HG03196 (cell line): Measurements from ENCODE around the gene CHD6.

Experiments used
- ATAC-seq: cut with Tn5 transposase; IDR thresholded peaks from one replicate; pipeline ENCODE4 v1.9.1; 2021; ENCODE audit not compliant: unreplicated experiment

CHD6 gene

DNA sequence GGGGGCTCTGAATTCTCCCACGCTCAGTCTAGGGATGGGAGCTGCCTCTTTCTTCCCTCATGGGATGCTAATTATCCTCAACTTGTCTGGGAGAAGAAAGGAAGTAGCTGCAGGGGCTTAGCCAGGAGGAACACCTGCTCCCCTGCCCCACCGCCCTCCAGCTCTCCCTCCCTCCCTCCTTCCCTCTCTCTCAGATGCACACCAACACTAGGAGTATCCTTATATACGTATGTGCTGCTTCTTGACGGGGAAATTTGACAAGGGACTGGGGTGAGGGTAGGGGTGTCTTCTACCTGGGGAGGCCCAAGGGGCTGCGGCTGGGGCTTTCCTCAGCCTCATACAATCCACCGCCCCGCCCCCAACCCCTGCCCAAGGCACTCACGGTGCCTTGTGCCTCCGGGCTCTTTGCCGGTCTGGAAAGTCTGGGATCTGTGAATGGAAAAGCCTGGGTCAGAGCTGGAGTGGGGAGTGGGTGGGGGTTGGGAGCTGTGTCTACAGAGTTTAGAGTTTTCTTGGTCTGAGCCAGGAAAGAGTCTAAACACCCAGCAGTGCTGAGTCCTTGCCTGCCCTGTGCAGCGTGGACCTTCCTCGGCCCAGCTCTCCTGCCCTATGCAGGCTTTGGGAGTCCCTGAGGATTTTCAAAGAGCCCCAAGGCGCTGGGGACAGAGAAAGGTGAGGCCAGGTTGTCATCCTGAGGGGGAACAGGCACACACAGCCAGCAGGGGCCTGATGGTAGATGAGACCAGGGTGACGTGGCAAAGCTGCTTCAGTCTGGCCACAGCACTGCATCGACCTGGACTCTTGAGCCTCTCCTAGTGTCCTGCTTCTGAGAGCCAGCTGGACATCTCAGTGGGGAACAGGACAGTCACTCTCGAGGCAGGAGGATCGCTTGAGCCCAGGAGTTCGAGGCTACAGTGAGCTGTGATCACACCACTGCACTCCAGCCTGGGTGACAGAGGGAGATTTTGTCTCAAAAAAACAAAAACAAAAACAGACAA is 222.2 kb downstream of the CHD6 start:
- no peak for ATAC-seq

DNA sequence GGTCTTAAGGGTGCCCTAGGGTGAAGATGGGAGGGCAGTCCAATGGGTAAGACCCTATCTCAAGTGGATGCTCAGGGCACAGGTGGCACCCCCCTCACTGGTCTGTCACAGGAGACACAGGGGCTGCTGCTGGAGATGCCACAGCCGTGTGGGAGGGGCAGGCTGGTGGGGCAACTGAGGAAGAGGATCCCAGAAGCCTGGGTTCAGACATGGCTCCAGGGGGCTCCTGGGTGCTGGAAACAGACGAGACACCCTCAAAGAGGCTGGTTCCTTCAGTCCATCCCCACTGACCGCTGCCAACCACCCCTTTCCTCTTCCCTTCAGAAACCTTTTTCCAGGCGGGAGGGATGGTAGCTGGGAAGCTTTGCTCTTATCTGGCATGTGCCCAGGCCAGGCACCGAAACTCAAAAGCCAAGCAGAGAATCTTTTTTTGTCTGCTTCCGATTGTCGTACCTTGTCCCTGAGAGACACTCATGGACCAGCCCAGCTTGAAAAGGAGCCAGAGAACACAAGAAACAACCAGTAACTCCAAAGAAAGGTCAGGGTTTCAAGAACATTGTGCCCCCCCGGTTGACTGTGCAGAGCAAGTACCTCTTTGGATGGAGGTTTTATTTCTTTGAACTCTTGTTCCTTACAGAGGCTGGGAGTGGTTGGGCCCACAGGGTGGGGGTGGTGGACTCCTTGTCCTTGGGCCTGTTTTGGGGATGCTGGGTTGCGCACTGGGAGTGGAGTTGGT is 223.1 kb downstream of the CHD6 start:
- ATAC-seq: no peak

DNA sequence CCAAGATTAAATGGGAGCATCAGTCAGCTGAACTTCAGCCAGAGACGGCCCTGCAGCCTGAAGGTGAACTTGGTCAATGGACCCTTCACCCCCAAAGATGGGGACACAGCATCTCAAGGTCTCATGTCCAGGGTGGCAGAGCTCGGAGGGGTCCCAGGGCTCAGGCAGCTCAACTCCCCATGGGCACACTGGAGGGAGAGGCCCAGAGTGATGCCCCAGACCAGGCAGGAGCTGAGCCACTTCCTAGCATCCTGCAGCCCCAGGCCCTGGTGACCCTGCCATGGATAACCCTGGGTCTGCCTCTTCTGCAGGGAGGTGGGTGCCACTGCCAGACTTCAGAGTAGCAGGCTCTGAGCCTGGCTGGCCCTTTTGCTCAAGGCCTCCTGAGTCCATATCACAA is 224.1 kb downstream of the CHD6 start:
- no peak for ATAC-seq

DNA sequence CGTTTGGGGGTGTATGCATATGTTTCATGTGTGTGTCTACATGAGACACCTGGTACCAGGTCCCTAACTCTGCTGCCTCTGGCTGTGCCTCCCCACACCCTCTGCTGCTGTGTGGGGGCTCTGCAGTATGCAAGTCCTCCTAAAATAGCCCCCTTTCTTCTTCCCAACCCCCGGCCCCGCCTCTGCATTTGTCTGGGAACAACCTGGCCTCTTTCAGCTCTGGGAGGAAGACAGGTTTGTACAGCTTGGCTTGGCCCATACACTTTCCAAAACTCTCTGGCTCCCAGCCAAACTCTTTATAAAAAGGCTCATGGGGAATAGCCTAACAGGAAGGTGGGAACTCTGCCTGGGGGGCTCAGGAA is 224.5 kb downstream of the CHD6 start:
- ATAC-seq: no peak

DNA sequence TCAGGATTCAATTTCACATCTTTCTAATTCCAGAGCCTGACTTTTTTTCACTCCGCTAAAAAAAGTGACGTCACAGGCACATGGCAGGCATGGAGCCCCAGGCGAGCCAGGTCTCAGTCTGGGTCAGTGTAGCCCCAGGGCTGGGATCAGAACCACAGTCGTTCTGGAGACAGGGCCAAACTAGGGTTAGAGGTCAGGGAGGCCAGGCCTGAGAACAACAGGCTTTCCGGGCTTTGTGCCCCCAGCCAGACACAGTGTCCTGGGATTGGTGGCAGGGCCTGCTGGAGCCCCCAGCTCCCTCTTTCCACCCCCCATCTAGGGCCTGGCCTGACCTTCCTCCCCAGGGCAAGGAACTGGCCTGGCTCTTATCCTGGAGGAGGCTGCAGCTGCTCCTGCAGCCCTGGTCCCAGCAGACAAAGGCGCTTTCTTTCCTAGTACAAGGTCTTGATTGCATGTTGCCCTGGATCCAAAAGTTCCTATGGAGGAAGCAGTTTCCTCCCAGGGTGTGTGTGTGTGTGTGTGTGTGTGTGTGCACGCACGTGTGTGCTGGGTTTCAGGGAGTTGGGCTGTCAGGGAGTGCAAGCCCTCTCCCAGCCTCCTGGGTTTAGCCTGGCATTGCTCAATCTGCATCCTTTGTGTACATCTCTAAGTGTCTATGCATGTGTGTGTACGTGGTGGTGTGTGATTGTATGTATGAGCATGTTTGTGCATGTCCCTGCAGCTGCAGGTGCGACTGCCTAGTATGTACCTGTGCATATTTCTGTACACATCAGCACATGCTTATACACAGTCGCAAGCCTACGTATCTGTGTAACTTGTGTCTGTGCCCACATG is 225.1 kb downstream of the CHD6 start:
- ATAC-seq: no peak

DNA sequence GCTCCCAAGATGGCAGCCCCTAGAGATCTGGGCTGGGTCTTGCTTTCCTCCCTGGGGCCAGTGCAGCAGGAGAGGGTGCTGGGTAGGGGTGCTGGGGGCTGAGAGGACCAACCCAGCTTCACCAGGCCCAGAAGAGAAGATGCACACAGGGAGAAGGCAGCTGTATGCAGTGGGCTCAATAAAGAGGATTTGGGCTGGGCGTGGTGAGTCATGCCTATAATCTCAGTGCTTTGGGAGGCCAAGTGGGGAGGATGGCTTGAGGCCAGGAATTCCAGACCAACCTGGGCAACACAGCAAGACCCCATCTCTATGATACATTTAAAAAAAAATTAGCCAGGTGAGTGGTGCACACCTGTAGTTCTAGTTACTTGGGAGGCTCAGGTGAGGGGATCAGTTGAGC is 225.9 kb downstream of the CHD6 start:
- no peak for ATAC-seq

DNA sequence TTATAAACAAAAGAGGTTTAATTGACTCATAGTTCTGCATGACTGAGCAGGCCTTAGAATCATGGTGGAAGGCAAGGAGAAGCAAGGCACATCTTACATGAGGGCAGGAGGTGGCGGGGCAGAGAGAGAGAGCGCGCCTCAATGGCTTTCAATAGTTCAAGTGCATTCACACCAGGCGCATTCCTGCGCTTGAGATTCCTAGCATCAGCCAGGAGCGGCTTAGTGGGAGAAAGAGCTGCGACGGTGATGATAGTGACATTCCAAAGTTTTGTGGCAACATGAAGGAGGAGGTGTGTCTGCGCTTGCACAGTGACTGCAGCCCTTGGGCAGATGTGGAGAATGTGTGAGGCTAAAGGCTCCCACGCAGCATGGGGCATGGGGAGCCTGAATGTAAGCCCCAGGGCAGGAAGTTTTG is 226.6 kb downstream of the CHD6 start:
- ATAC-seq: no peak

DNA sequence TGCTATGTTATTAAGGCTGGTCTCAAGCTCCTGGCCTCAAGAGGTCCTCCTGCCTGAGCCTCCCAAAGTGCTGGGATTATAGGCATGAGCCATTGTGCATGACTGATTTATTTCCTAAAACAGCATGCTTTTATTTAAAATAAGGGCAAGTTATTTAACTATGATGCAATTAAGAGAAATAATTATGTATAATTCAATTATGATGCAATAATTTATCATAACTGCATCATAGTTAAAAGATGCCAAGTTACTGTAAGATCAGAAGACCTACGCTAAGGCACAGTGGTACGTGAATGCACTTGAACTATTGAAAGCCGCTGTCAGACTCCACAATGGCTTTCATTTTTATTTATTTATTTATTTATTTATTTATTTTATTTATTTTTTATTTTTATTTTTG is 227.3 kb downstream of the CHD6 start:
- ATAC-seq: no peak

DNA sequence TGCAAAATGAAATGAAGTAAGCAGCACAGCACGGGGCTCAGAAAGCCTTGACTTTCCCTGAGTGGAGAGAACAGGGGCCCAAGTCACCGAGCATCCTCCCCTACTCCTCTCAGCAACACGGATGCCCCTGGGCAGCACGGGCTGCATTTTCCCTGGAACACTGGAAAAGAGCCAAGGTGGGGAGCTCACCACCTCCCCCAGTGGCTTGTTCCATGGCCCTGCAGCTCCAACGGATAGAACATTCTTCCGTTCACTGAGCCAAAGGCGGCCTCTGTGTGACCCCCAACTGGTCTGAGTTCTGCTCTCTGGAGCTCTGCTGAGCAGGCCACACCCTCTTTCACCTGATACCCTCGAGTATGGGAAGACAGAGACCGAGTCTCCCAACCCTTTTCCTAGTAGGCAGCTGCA is 230.7 kb downstream of the CHD6 start:
- ATAC-seq: no peak

DNA sequence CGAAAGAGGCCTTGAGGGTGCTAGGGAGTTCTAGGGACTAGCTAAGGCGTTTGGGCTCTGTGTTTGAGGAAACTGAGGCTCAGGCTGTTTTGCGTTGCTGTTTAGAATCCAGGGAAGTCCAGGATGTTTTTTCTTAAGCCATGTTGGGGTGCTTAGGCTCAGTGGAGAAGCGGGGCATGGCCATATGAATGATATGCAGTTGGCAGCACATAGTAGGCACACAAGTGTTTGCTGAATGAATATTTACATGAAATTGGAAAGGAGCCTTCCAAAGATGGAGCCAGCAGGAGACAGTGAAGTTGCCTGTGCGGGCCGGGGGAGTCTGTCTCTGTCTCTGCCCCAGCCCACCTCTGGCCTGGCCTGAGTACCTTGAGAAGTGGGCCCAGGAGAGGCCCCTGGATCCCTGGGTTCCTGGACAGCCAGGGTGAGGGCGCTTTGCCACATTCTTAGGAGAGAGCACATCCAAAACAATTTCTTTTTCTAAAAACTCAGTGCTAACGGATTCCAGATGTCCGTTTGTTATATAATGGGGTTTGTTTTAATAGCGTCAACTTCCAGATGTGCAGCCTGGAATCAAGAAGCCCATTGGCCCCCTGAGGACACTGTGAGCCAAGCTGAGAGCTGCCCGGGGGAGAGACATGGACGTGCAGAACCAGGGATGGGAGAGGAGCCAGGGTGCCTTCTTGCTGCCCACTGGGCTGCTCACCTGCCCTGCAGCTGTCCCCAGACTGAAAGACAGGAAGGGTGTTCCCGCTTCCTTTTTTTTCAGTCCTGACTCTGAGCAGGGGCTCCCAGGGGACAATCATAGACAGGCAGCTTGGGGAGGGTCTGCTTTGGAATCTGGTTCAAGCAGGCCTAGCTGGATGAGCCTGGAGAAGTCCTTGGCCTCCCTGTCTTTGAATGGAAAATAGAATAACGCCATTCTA is 231.4 kb downstream of the CHD6 start:
- no peak for ATAC-seq

DNA sequence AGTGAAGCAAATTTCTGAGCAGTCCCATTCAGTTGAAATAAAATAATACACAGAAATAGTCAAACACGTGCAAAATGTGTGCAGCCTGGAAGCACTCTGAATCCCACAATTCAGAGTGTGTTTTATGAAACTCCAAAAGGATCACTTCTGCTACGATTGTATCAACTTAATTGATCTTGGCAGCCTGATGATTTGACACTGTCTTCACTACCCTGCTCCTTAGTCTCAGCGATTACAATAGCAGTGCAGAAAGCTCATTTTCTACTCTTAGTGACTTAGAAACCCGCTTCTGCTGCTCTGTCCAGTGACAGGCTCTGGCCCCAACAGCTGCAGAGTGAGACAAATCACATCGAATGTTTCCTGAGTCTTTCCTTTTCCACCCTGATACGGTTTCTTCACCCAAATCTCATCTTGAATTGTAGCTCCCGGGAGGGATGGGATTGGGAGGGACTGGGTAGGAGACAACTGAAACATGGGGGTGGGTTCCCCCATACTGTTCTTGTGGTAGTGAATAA is 235.3 kb downstream of the CHD6 start:
- no peak for ATAC-seq

DNA sequence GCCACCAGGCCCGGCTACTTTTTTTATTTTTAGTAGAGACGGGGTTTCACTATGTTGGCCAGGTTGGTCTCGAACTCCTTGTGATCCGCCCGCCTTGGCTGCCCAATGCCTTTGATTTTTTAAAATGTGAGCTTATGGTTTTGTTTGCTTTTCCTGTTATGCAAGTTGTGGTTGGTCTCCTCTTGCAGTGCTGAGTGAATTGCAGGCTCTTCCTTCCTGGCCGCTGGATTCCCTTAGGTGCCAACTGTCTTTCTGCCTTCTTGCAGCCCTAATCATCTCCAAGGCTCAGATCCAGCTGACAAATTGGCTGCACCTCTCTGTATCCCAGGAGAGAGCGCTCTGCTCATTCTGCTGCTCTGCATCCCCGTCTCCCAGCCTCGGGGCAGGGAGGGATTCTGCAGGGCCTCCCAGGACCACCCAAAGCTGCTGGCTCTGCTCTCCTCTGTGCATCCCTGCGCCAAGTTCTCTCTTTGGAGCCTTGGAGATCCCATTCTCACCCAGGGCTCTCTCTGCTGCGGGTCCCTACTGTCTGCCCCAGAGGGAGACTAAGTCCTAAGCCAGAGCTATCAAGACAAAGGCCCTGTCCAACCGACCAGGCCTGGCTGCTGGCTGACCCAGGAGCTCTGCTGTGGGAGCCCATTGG is 237.5 kb downstream of the CHD6 start:
- ATAC-seq: no peak

DNA sequence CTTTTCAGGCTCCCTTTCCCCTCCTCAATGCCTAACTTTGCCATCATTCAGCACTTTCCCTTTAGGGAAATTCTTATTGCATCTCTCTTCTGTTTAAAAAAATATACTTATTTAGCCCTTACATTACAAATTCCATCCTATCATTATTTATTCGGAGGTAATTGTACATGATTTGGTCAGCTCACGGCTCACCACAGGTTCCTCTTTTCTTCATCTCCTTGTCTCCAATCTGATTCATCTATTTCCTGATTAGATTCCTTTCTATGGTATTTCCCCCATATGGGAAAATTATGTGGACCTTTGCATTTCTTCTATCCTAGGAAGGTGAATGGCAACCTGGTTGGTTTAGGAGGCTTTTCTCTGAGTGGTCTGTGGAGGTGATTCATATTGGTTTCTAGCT is 238.6 kb downstream of the CHD6 start:
- no peak for ATAC-seq

DNA sequence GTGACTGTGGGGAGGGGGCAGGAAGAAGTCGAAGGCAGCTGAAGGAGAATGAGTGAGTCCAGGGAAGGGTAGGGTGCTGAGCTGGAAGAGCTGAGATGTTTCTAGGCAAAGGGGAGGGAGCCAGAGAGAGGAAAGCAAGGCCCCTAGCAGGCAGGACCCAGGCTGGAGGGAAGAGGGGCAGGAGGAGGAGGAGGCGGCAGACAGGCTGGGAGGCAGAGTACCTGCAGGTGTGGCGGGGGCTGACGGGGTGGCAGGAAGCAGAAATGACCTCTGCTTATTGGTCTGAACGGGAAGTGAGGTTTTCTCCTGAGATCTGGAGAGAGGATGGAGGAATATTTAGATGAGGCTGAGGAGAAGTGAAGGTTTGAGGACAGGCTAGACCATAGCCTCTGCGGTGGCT is 240.9 kb downstream of the CHD6 start:
- ATAC-seq: no peak

DNA sequence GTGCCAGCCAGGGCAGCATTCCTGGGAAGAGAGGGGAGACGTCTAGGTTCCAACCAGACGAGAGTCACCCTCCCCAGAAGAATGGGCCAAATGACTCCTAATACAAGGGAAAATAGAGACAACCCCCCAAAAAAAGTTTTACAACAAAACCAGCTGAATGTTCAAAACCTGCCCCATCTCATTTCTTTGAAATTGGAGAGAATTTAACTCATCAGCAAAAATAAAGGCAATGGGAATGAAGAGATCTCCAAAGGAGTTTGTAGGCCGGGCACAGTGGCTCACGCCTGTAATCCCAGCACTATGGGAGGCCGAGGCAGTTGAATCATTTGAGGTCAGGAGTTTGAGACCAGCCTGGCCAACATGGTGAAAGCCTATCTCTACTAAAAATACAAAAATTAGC is 241.8 kb downstream of the CHD6 start:
- no peak for ATAC-seq

DNA sequence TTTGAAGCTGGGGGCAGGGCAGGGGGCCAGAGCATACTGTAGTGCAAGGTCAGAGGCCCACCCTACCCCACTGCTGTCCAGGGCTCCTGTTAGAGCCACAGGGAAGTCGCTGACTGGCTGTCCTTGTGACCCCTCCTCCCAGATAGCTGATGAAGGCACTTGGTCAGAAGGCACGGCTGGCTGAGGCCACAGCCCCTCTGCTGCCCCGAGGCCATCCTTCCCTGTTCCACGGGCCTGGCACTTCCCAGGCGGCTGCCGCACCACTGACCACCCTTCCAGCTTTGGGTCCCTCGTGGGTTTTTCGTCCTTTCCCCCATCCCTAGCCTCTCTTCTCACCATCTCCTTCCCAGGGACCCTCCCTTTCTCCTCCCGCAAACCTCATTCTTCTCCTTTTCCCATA is 242.3 kb downstream of the CHD6 start:
- ATAC-seq: no peak

DNA sequence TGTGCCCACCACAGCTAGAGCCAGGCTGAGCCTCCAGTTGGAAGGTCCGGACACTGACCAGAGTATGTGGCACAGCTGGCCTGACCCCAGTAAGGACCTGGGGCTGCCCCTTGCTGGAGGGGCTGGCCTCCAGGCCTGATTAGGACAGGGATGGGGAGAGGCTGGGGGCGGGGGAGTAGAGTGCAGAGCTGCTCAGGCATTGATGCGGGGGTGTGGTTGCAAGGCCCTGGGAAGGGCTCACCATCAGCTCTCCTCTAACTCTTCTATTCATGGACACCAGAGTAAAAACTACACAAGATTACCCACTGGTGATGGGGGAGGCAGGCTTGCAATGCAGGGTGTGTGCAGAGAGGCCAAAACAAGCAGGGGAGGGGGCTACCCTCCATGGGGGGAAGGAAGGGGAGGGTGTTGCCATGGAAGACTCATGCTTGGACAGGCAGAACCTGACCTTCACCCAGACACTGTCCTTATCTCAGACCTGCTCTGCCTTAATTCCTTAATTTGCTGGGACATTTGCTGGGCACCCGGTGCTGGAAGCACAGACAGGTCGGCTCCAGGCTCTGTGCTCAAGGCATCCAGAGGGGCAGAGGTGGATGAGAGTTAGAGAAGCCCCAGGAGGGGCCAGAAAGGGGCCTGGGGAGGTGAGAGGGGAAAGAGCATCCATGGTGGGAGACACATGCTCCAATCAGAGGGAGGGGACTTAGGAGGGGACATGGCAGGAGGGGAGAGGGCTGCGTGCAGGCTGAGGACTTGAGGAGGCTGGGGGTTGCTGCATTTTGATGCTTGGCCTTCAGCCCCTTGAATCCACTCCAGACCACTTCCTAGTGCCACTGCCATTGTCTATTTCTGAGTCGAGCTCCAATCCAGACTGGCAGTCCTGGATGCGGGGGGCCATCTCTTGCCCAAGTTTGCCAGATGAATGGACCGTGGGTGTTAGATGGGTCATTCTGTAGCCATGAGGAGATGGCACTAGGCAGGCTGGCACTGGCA is 244.0 kb downstream of the CHD6 start:
- ATAC-seq: no peak

DNA sequence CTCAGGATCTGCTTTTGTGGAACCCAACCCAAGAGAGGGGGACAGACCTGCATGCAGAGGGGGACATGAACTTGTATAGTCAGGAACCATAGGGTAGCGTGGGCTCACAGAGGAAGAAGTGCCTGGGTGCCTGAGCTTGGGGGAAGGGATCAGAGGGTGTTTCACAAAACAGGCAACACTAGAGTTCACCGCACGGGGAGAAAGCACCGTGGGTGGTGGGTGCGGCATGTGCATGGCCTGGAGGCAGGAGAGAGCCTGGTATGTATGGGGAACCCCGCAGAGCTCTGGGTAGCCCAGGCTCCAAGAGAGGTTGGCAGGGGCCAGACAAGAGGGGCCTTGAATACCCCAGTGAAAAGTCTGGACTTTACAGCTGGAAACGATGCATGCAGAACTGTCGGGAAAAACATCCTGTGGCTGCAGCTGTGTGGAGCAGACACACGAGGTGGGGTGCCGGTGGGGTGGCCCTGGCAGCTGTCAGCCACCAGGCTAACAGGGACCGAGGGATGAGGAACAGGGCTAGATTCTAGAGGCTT is 244.9 kb downstream of the CHD6 start:
- ATAC-seq: no peak
